ENCODE results near the gene SLC5A1. TPM values are rescaled to one million over a fixed set of nuclear protein-coding genes. Genes with fewer than 3 reads are reported as not detected.

SLC5A1 gene
- total RNA-seq, 4 donors from 2014 or later, result 0.14 to 0.59 TPM; not detected in 2

- no peaks in the 10 kb centered on the region for H3K36me3 ChIP-seq
- DNase-seq, result no peak
- intact Hi-C loops (cut with DNase I; ENCODE audit: low total_unique reads), result no loop called here
- H3K4me3 ChIP-seq, result no peak overlapping the region
- H3K27ac ChIP-seq, result no peak overlapping the region
- H3K4me1 ChIP-seq, result no peaks in the 10 kb centered on the region
- TF ChIP-seq POLR2A (IDR thresholded peaks at IDR 0.05), result no peak
- TF ChIP-seq, protein P1, sequence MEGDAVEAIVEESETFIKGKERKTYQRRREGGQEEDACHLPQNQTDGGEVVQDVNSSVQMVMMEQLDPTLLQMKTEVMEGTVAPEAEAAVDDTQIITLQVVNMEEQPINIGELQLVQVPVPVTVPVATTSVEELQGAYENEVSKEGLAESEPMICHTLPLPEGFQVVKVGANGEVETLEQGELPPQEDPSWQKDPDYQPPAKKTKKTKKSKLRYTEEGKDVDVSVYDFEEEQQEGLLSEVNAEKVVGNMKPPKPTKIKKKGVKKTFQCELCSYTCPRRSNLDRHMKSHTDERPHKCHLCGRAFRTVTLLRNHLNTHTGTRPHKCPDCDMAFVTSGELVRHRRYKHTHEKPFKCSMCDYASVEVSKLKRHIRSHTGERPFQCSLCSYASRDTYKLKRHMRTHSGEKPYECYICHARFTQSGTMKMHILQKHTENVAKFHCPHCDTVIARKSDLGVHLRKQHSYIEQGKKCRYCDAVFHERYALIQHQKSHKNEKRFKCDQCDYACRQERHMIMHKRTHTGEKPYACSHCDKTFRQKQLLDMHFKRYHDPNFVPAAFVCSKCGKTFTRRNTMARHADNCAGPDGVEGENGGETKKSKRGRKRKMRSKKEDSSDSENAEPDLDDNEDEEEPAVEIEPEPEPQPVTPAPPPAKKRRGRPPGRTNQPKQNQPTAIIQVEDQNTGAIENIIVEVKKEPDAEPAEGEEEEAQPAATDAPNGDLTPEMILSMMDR (IDR thresholded peaks at IDR 0.05), result no peak
- H3K9me3 ChIP-seq, result no peaks in the 10 kb centered on the region
- peaks cover 0 to 4% of the 10 kb centered on the region in 2 donors for H3K27me3 ChIP-seq
These were observed 57.6 kb downstream of the SLC5A1 start for GRCh38 chr22:32100711-32101110.

- Histone ChIP-seq H3K36me3 (no peaks in the 10 kb centered on the region), H3K4me3 (no peak overlapping the region), H3K4me1 (no peaks in the 10 kb centered on the region), H3K27me3 (peaks cover 0 to 4% of the 10 kb centered on the region in 2 donors), H3K27ac (no peak overlapping the region), H3K9me3 (no peaks in the 10 kb centered on the region)
- DNase-seq, result no peak
- intact Hi-C loops (cut with DNase I; ENCODE audit: low total_unique reads), result no loop called here
- TF ChIP-seq, protein P1 (IDR thresholded peaks at IDR 0.05), result no peak
- no peak for TF ChIP-seq POLR2A (IDR thresholded peaks at IDR 0.05)
These were observed 60.7 kb downstream of the SLC5A1 start for GRCh38 chr22:32103658-32104315.

DNA sequence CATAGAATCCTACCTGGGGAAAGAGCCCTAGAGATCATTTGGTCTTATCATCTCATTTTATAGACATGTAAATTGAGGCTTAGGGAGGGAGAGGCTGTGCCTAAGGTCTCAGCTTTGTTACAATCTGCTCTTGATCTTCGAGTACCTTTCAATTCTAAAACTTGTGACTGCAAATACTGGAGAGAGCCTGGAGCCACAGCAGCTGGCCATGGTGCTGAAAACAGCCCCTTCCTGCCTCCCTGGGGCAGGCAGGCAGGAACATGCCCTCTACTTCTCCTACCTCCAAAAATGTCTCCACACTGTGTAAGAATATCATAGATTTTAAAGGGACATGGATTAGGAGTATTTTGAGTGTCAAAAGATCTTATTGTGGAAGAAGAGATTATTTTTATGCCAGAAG lies 63.9 kb downstream of the SLC5A1 start:
- H3K36me3 ChIP-seq, result no peaks in the 10 kb centered on the region
- TF ChIP-seq POLR2A (IDR thresholded peaks at IDR 0.05), result no peak
- TF ChIP-seq, protein P1 (IDR thresholded peaks at IDR 0.05), result no peak
- intact Hi-C loops (cut with DNase I; ENCODE audit: low total_unique reads), result no loop called here
- H3K9me3 ChIP-seq, result no peaks in the 10 kb centered on the region
- H3K4me3 ChIP-seq, result no peak overlapping the region
- DNase-seq, result no peak
- H3K27me3 ChIP-seq, result no peaks in the 10 kb centered on the region
- H3K27ac ChIP-seq, result no peak overlapping the region
- no peaks in the 10 kb centered on the region for H3K4me1 ChIP-seq

DNA sequence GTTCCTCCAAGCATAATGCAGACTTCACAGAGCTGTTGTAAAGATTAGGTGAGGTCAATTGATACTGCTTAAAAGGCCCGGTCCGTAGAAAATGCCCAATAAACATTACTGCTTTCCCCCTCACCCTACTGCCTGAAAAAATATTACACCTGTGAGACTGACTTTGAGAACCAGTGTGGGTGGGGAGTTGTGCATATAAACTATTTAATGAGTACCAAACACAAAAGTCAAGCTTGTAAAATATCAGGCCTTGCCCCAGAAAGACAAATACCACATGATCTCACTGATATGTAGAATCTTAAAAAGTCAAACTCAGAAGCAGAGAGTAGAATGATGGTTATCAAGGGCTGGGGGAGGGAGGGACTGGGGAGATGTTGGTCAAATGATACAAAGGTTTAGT lies 69.3 kb downstream of the SLC5A1 start:
- DNase-seq, result no peak
- Histone ChIP-seq H3K27me3 (no peaks in the 10 kb centered on the region), H3K4me1 (no peaks in the 10 kb centered on the region), H3K27ac (no peak overlapping the region), H3K4me3 (no peak overlapping the region), H3K9me3 (no peaks in the 10 kb centered on the region), H3K36me3 (no peaks in the 10 kb centered on the region)
- TF ChIP-seq POLR2A (IDR thresholded peaks at IDR 0.05), result no peak
- TF ChIP-seq, protein P1 (IDR thresholded peaks at IDR 0.05), result no peak
- intact Hi-C loops (cut with DNase I; ENCODE audit: low total_unique reads), result no loop called here

- H3K4me3 ChIP-seq, result no peak overlapping the region
- no peak overlapping the region for H3K27ac ChIP-seq
- H3K27me3 ChIP-seq, result no peaks in the 10 kb centered on the region
- intact Hi-C loops (cut with DNase I; ENCODE audit: low total_unique reads), result no loop called here
- TF ChIP-seq, protein P1 (IDR thresholded peaks at IDR 0.05), result no peak
- no peak for TF ChIP-seq POLR2A (IDR thresholded peaks at IDR 0.05)
- DNase-seq, result no peak
- no peaks in the 10 kb centered on the region for H3K9me3 ChIP-seq
- no peaks in the 10 kb centered on the region for H3K36me3 ChIP-seq
- no peaks in the 10 kb centered on the region for H3K4me1 ChIP-seq
These were observed 76.6 kb downstream of the SLC5A1 start for GRCh38 chr22:32119568-32120235.

Data from uterus (tissue), 4 donors.